Epithelial cell of prostate (primary cell): ENCODE results near the gene VWA5B2.

Experiments used
- DNase-seq: peaks from one replicate; pipeline ENCODE4 v3.0.0-alpha.2; 2011; ENCODE audit warnings: low read depth, low spot score
- H3K27ac ChIP-seq: fragments of 450-650 bp; 2 replicates; pipeline ENCODE4 v1.5.1; 2017; ENCODE audit warnings: mild to moderate bottlenecking

VWA5B2 gene

GRCh38 chr3:184229394-184230080 is at the start of gene VWA5B2:
TSS of gene VWA5B2 (plus strand) at chr3:184229585. CDS start at chr3:184230529, 944 bp downstream.
- no peak for DNase-seq
- H3K27ac ChIP-seq = no peak within 1 kb of the TSS

- DNase-seq = no peak
- no peak overlapping the region for H3K27ac ChIP-seq
These were observed 49.2 kb upstream of the VWA5B2 start for GRCh38 chr3:184180165-184180564.

GRCh38 chr3:184181596-184181995 is 47.8 kb upstream of the VWA5B2 start:
- H3K27ac ChIP-seq = no peak overlapping the region
- DNase-seq = no peak

GRCh38 chr3:184183679-184184078 is 45.7 kb upstream of the VWA5B2 start:
- no peak overlapping the region for H3K27ac ChIP-seq

GRCh38 chr3:184184546-184185230 is 44.7 kb upstream of the VWA5B2 start:
- no peak for DNase-seq
- H3K27ac ChIP-seq = peak overlapping the region; percentile 70

More at GRCh38 chr3:184183679-184184078, 45.7 kb upstream of the VWA5B2 start:
- DNase-seq = no peak

GRCh38 chr3:184185461-184186183 is 43.8 kb upstream of the VWA5B2 start:
- peak overlapping the region; percentile 70 for H3K27ac ChIP-seq
- DNase-seq = peak; percentile 90

- no peak for DNase-seq
- H3K27ac ChIP-seq = peak within 1 kb of the TSS; percentile 70
These were observed 43.0 kb upstream of the VWA5B2 start, which contains the start of gene ABCF3 for GRCh38 chr3:184186184-184186901. TSS of gene ABCF3 (plus strand) at chr3:184186199. CDS start at chr3:184186208, 9 bp downstream.

GRCh38 chr3:184186902-184187207 is 42.5 kb upstream of the VWA5B2 start:
- DNase-seq = no peak
- H3K27ac ChIP-seq = peak overlapping the region; percentile 70

GRCh38 chr3:184188080-184188479 is 41.3 kb upstream of the VWA5B2 start:
- no peak for DNase-seq
- no peak overlapping the region for H3K27ac ChIP-seq

GRCh38 chr3:184189421-184189820 is 40.0 kb upstream of the VWA5B2 start:
- H3K27ac ChIP-seq = no peak overlapping the region
- no peak for DNase-seq

- H3K27ac ChIP-seq = no peak overlapping the region
These were observed 36.5 kb upstream of the VWA5B2 start for GRCh38 chr3:184192889-184193288.

GRCh38 chr3:184193991-184194539 is 35.3 kb upstream of the VWA5B2 start:
- DNase-seq = no peak
- H3K27ac ChIP-seq = no peak overlapping the region

More at GRCh38 chr3:184192889-184193288, 36.5 kb upstream of the VWA5B2 start:
- DNase-seq = no peak

- no peak overlapping the region for H3K27ac ChIP-seq
- DNase-seq = no peak
These were observed 32.8 kb upstream of the VWA5B2 start for GRCh38 chr3:184196536-184196935.

GRCh38 chr3:184198509-184198908 is 30.9 kb upstream of the VWA5B2 start:
- H3K27ac ChIP-seq = no peak overlapping the region
- no peak for DNase-seq

GRCh38 chr3:184200825-184201224 is 28.6 kb upstream of the VWA5B2 start:
- H3K27ac ChIP-seq = no peak overlapping the region
- no peak for DNase-seq

GRCh38 chr3:184203526-184203925 is 25.9 kb upstream of the VWA5B2 start:
- no peak overlapping the region for H3K27ac ChIP-seq
- no peak for DNase-seq

- no peak for DNase-seq
- H3K27ac ChIP-seq = no peak overlapping the region
These were observed 20.1 kb upstream of the VWA5B2 start for GRCh38 chr3:184209146-184209923.

- no peak for DNase-seq
These were observed 18.1 kb upstream of the VWA5B2 start for GRCh38 chr3:184211297-184211696.

GRCh38 chr3:184211718-184212117 is 17.7 kb upstream of the VWA5B2 start:
- H3K27ac ChIP-seq = no peak overlapping the region
- no peak for DNase-seq

More at GRCh38 chr3:184211297-184211696, 18.1 kb upstream of the VWA5B2 start:
- H3K27ac ChIP-seq = no peak overlapping the region
